ENCODE measurements around the gene SGK1.

GRCh38 chr6:134217105-134217797 is 100.7 kb downstream of the SGK1 start:
- TF ChIP-seq, protein P1, sequence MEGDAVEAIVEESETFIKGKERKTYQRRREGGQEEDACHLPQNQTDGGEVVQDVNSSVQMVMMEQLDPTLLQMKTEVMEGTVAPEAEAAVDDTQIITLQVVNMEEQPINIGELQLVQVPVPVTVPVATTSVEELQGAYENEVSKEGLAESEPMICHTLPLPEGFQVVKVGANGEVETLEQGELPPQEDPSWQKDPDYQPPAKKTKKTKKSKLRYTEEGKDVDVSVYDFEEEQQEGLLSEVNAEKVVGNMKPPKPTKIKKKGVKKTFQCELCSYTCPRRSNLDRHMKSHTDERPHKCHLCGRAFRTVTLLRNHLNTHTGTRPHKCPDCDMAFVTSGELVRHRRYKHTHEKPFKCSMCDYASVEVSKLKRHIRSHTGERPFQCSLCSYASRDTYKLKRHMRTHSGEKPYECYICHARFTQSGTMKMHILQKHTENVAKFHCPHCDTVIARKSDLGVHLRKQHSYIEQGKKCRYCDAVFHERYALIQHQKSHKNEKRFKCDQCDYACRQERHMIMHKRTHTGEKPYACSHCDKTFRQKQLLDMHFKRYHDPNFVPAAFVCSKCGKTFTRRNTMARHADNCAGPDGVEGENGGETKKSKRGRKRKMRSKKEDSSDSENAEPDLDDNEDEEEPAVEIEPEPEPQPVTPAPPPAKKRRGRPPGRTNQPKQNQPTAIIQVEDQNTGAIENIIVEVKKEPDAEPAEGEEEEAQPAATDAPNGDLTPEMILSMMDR (IDR thresholded peaks at IDR 0.05 in 8 of 11, conservative IDR thresholded peaks at IDR 0.05 in 3 of 11) = no peak
- no peak for TF ChIP-seq POLR2AphosphoS5 (IDR thresholded peaks at IDR 0.05)
- TF ChIP-seq POLR2A (IDR thresholded peaks at IDR 0.05) = no peak
